ENCODE results near the gene PRDX5. TPM values are rescaled to one million over a fixed set of nuclear protein-coding genes. Genes with fewer than 3 reads are reported as not detected.

Gene PRDX5
- total and polyA plus RNA-seq, 8 donors, result 9.3 to 725 (median 245) TPM

DNA sequence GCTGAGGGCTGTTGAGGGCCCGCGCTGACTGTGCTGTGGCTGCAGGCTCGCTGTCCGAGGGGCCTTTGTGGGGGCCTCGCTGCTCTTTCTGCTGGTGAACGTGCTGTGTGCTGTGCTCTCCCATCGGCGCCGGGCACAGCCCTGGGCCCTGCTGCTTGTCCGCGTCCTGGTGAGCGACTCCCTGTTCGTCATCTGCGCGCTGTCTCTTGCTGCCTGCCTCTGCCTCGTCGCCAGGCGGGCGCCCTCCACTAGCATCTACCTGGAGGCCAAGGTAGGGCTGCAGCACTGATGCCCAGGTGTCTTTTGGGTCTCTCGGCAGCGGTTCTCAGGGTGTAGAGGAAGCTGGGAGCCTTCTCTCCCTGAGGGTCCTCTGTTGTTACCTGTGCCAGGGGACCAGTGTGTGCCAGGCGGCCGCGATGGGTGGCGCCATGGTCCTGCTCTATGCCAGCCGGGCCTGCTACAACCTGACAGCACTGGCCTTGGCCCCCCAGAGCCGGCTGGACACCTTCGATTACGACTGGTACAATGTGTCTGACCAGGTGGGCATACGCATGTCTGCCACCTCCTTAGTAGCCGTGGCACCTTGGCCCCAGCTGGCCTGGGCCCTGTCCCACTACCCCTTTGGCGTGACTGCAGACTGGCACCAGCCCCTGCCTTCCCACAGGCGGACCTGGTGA is 30.1 kb upstream of the PRDX5 start:
- Histone ChIP-seq H3K27ac (no peak overlapping the region), H3K27me3 (peaks cover 20 to 39% (median 27%) of the 10 kb centered on the region in 3 donors), H3K4me1 (peaks cover 35 to 55% (median 49%) of the 10 kb centered on the region in 4 donors), H3K4me3 (no peak overlapping the region), H3K9me3 (no peaks in the 10 kb centered on the region), H3K36me3 (peaks cover 0 to 7% (median 0%) of the 10 kb centered on the region in 4 donors)
- intact Hi-C loops (cut with DNase I; ENCODE audit: low total_unique reads), result no loop called here
- no peak for DNase-seq
- TF ChIP-seq POLR2AphosphoS5 (IDR thresholded peaks at IDR 0.05) (no peak), POLR2A (IDR thresholded peaks at IDR 0.05) (no peak), EP300 (IDR thresholded peaks at IDR 0.05) (no peak)
- TF ChIP-seq, protein P1, sequence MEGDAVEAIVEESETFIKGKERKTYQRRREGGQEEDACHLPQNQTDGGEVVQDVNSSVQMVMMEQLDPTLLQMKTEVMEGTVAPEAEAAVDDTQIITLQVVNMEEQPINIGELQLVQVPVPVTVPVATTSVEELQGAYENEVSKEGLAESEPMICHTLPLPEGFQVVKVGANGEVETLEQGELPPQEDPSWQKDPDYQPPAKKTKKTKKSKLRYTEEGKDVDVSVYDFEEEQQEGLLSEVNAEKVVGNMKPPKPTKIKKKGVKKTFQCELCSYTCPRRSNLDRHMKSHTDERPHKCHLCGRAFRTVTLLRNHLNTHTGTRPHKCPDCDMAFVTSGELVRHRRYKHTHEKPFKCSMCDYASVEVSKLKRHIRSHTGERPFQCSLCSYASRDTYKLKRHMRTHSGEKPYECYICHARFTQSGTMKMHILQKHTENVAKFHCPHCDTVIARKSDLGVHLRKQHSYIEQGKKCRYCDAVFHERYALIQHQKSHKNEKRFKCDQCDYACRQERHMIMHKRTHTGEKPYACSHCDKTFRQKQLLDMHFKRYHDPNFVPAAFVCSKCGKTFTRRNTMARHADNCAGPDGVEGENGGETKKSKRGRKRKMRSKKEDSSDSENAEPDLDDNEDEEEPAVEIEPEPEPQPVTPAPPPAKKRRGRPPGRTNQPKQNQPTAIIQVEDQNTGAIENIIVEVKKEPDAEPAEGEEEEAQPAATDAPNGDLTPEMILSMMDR (IDR thresholded peaks at IDR 0.05), result no peak
- WGBS, 5 donors, result 93 to 98% (median 96%) methylated on average over 29 to 33 of the region's 33 CpGs

DNA sequence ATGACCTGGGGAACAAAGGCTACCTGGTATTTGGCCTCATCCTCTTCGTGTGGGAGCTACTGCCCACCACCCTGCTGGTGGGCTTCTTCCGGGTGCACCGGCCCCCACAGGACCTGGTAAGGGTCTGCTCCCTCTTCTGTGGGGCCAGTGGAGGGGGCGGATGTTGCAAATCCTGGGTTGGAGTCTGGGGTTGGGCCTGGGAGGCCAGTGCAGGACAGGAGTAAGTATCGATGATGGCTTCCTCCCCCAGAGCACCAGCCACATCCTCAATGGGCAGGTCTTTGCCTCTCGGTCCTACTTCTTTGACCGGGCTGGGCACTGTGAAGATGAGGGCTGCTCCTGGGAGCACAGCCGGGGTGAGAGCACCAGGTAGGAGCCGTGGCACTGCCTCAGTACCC is 29.6 kb upstream of the PRDX5 start:
- H3K4me3 ChIP-seq, result no peak overlapping the region
- no peaks in the 10 kb centered on the region for H3K9me3 ChIP-seq
- H3K36me3 ChIP-seq, result peaks cover 0 to 7% (median 0%) of the 10 kb centered on the region in 4 donors
- TF ChIP-seq, protein P1 (IDR thresholded peaks at IDR 0.05), result no peak
- TF ChIP-seq EP300 (IDR thresholded peaks at IDR 0.05), result no peak
- TF ChIP-seq POLR2A (IDR thresholded peaks at IDR 0.05), result no peak
- TF ChIP-seq POLR2AphosphoS5 (IDR thresholded peaks at IDR 0.05), result no peak
- H3K27me3 ChIP-seq, result peaks cover 25 to 45% (median 32%) of the 10 kb centered on the region in 3 donors
- peaks cover 31 to 49% (median 43%) of the 10 kb centered on the region in 4 donors for H3K4me1 ChIP-seq
- H3K27ac ChIP-seq, result no peak overlapping the region
- no peak for DNase-seq
- intact Hi-C loops (cut with DNase I; ENCODE audit: low total_unique reads), result no loop called here
- 85 to 96% (median 94%) methylated on average over 9 of the region's 9 CpGs for WGBS, 5 donors

DNA sequence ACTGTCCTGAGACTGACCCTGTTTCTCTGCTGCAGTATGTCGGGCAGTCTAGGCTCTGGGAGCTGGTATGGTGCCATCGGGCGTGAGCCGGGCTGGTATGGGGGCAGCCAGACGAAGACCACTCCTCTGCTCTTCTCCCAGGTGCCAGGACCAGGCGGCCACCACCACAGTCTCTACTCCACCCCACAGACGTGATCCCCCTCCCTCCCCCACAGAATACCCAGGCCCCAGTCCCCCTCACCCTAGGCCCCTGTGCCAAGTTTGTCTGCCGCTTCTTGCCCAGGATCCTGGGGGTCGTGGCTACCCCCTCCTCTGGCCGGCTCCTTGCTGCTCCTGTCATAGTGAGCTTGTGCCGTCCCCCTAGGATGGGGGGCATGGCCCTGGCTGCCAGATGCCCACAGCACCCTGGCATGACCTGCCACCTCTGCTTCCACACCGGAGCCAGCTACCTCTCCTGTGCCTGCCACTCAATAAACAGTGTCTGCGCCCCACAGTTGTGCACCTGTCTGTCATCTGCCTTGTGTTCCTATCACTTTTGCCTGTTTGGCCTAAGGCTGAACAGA is 28.8 kb upstream of the PRDX5 start:
- intact Hi-C loops (cut with DNase I; ENCODE audit: low total_unique reads), result no loop called here
- TF ChIP-seq, protein P1 (IDR thresholded peaks at IDR 0.05), result no peak
- no peak for TF ChIP-seq EP300 (IDR thresholded peaks at IDR 0.05)
- TF ChIP-seq POLR2A (IDR thresholded peaks at IDR 0.05), result no peak
- no peak for TF ChIP-seq POLR2AphosphoS5 (IDR thresholded peaks at IDR 0.05)

DNA sequence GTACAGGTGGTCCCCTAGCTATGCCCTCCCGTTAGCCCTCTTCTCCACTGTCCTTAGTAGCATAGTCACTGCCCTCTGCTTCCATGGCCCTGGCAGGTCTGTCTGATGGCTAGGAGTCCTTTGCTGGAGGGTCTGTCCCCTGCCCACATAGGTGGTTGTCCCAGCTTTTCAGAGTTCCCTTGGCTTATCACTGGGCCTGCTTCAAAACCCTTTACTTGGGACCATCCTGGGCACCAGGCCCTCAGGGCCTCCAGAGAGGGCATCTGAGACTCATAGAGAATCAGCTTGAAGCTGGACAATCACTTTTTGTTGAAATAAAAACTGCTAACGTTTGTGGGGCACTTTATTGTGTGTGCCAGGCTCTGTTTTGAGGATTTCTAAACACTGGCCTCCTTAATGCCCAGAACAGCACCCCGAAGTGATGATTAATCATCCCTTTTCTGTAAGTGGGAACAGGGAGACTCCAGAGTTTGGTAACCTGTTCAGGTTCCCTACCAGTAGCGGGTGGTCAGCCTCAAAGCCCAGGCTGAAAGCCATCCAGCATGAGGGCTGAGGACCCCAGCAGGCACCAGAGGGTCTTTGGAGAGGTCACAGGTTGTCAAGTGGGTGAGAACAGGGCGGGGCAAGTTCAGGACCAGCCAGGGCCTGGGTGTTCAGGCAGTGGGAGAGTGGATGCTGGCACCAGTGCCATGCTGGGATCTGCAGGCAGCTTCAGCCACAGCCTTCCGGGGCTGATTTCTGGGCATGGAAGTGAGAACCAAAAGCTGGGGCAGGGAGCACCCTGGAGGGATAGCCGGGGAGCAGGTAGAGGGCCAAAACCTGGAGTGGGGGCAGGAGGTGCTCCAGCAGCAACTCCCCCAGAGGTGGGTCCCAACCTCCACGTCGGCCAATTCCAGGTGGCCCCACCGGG is 27.3 kb upstream of the PRDX5 start:
- DNase-seq, result no peak
- TF ChIP-seq, protein P1 (IDR thresholded peaks at IDR 0.05), result no peak
- TF ChIP-seq EP300 (IDR thresholded peaks at IDR 0.05), result no peak
- no peak for TF ChIP-seq POLR2AphosphoS5 (IDR thresholded peaks at IDR 0.05)
- TF ChIP-seq POLR2A (IDR thresholded peaks at IDR 0.05), result no peak
- intact Hi-C loops (cut with DNase I; ENCODE audit: low total_unique reads), result loop anchor here (10.0 kb wide), 1 partner anchor 86 kb away; the partner anchor contains the start of gene FERMT3
- H3K9me3 ChIP-seq, result no peaks in the 10 kb centered on the region
- no peak overlapping the region for H3K27ac ChIP-seq
- 45 to 56% (median 53%) methylated on average over 7 to 10 of the region's 10 CpGs for WGBS, 5 donors
- H3K4me1 ChIP-seq, result peaks cover 25 to 40% (median 32%) of the 10 kb centered on the region in 4 donors
- no peak overlapping the region for H3K4me3 ChIP-seq
- H3K27me3 ChIP-seq, result peaks cover 26 to 67% (median 40%) of the 10 kb centered on the region in 3 donors
- peaks cover 0 to 7% (median 0%) of the 10 kb centered on the region in 4 donors for H3K36me3 ChIP-seq

More for the DNA sequence above, 28.8 kb upstream of the PRDX5 start:
- Histone ChIP-seq H3K27ac (no peak overlapping the region), H3K36me3 (peaks cover 0 to 7% (median 0%) of the 10 kb centered on the region in 4 donors), H3K4me1 (peaks cover 25 to 42% (median 36%) of the 10 kb centered on the region in 4 donors), H3K9me3 (no peaks in the 10 kb centered on the region), H3K27me3 (peaks cover 26 to 52% (median 38%) of the 10 kb centered on the region in 3 donors), H3K4me3 (no peak overlapping the region)
- 89 to 96% (median 94%) methylated on average over 13 of the region's 13 CpGs for WGBS, 5 donors
- no peak for DNase-seq

Measured in stomach (tissue), 9 donors.